ENCODE measurements around the gene MYO9B. TPM values are rescaled to one million over a fixed set of nuclear protein-coding genes. Genes with fewer than 3 reads are reported as not detected.

Gene MYO9B
- total RNA-seq, 1 experiment from 2014 or later, result 74.6 TPM

DNA sequence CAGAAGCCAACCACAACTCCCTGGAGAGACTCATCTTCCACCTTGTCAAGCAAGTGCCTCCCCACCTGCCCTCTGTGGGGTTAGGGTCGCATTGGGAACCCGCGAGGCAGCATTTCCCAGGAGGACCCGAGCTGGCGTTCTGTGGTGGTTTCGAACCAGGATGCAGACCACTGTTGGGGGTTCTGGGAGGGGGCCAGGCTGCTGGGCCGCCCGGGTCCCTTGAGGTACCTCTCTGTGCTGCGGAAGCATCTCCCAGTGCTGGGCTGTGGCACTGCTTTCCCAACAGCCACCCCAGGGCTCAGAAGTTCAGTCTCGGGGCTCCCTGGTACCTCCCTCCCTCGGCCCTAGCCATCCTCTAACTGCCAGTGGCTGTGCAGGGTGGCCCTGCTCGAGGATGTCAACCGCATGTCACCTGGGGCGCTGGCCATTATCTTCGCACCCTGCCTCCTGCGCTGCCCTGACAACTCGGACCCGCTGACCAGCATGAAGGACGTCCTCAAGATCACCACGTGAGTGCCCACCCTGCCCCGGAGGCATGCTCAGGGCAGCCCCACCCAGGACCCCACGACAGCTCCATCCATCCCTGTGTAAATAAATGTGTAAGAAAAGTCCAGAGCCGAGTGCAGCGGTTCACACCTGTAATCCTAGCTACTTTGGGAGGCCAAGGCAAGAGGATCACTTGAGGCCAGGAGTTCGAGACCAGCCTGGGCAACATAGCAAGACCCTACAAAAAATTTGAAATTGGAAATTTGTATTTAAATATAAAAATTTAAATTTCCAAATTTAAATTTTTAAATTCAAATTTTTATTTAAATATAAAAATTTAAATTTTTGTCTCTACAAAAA lies 131.4 kb downstream of the MYO9B start:
- no peak for DNase-seq (ENCODE audit: low read depth, low spot score)
- no peak overlapping the region for H3K27ac ChIP-seq (ENCODE audit: low read depth, low read length)
- H3K79me2 ChIP-seq (ENCODE audit: insufficient read depth, low read length), result no peaks in the 10 kb centered on the region
- H2AFZ ChIP-seq (ENCODE audit: low read depth, low read length, poor library complexity, severe bottlenecking), result no peak overlapping the region
- peaks cover 14 to 17% of the 10 kb centered on the region in 2 experiments; a peak in 3 of 4 replicates for H3K36me3 ChIP-seq (ENCODE audit: control insufficient read depth in 1 of 2, insufficient read depth in 2 of 2, low read length in 2 of 2)
- no peak for ATAC-seq
- H3K9me3 ChIP-seq (ENCODE audit: control insufficient read depth in 1 of 2, insufficient read depth in 1 of 2, low read depth in 1 of 2, low read length in 2 of 2), result no peaks in the 10 kb centered on the region
- H3K4me3 ChIP-seq (replicated peaks in 1 of 2; ENCODE audit: low read depth in 1 of 2, low read length in 2 of 2), result no peak overlapping the region
- intact Hi-C loops (cut with micrococcal nuclease), result no loop called here
- no peak overlapping the region for H3K9ac ChIP-seq (ENCODE audit: low read length)
- TF ChIP-seq POLR2AphosphoS5 (IDR thresholded peaks at IDR 0.05; ENCODE audit: low read depth, low read length), result no peak
- no peak for TF ChIP-seq EGR1 (IDR thresholded peaks at IDR 0.05; ENCODE audit: low read depth)
- TF ChIP-seq ZBTB33 (IDR thresholded peaks at IDR 0.05; ENCODE audit: extremely low read depth, insufficient replicate concordance, low read length), result no peak
- no peak for TF ChIP-seq JUND (IDR thresholded peaks at IDR 0.05)
- TF ChIP-seq, protein P1, sequence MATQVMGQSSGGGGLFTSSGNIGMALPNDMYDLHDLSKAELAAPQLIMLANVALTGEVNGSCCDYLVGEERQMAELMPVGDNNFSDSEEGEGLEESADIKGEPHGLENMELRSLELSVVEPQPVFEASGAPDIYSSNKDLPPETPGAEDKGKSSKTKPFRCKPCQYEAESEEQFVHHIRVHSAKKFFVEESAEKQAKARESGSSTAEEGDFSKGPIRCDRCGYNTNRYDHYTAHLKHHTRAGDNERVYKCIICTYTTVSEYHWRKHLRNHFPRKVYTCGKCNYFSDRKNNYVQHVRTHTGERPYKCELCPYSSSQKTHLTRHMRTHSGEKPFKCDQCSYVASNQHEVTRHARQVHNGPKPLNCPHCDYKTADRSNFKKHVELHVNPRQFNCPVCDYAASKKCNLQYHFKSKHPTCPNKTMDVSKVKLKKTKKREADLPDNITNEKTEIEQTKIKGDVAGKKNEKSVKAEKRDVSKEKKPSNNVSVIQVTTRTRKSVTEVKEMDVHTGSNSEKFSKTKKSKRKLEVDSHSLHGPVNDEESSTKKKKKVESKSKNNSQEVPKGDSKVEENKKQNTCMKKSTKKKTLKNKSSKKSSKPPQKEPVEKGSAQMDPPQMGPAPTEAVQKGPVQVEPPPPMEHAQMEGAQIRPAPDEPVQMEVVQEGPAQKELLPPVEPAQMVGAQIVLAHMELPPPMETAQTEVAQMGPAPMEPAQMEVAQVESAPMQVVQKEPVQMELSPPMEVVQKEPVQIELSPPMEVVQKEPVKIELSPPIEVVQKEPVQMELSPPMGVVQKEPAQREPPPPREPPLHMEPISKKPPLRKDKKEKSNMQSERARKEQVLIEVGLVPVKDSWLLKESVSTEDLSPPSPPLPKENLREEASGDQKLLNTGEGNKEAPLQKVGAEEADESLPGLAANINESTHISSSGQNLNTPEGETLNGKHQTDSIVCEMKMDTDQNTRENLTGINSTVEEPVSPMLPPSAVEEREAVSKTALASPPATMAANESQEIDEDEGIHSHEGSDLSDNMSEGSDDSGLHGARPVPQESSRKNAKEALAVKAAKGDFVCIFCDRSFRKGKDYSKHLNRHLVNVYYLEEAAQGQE (IDR thresholded peaks at IDR 0.05; ENCODE audit: low read depth), result no peak
- TF ChIP-seq YY1 (IDR thresholded peaks at IDR 0.05; ENCODE audit: extremely low read depth, insufficient replicate concordance, low read depth, low read length), result no peak
- TF ChIP-seq RAD21 (IDR thresholded peaks at IDR 0.05; ENCODE audit: low read depth), result no peak
- TF ChIP-seq FOSL1 (IDR thresholded peaks at IDR 0.05; ENCODE audit: low read depth), result no peak
- TF ChIP-seq SP1 (IDR thresholded peaks at IDR 0.05; ENCODE audit: low read depth), result no peak
- no peak for TF ChIP-seq POLR2A (IDR thresholded peaks at IDR 0.05; ENCODE audit: borderline replicate concordance, extremely low read depth, insufficient read depth, insufficient read length)
- TF ChIP-seq ELF1 (IDR thresholded peaks at IDR 0.05; ENCODE audit: borderline replicate concordance, low read depth), result no peak
- no peak for TF ChIP-seq ZNF274 (IDR thresholded peaks at IDR 0.05; ENCODE audit: low read depth, low read length)
- TF ChIP-seq CBX3 (IDR thresholded peaks at IDR 0.05; ENCODE audit: low read depth), result no peak
- no peak for TF ChIP-seq EZH2 (IDR thresholded peaks at IDR 0.05)
- TF ChIP-seq EZH2phosphoT487 (IDR thresholded peaks at IDR 0.05; ENCODE audit: borderline replicate concordance), result no peak
- TF ChIP-seq SIN3A (IDR thresholded peaks at IDR 0.05; ENCODE audit: low read depth), result no peak
- H3K9me2 ChIP-seq (ENCODE audit: insufficient read depth), result no peaks in the 10 kb centered on the region
- BruUV-seq (replicated peaks), result no TSS peak
- RAD21 ChIA-PET (ENCODE audit: low non-redundant PET in 1 of 2, low total read pairs in 2 of 2, uncharacterized antibody in 2 of 2, unreplicated experiment in 2 of 2), result no interaction called here
- H4K20me1 ChIP-seq (ENCODE audit: insufficient read depth), result no peaks in the 10 kb centered on the region
- POLR2A ChIA-PET, result no interaction called here
- no peaks in the 10 kb centered on the region for H3K27me3 ChIP-seq (ENCODE audit: insufficient read depth, low read length)
- H3K4me1 ChIP-seq (ENCODE audit: control insufficient read depth in 1 of 2, insufficient read depth in 2 of 2, low read length in 2 of 2), result peaks cover 10 to 20% of the 10 kb centered on the region in 2 experiments; a peak in 3 of 4 replicates
- H3K4me2 ChIP-seq (ENCODE audit: low read length), result no peak overlapping the region
- CTCF ChIA-PET, result no interaction called here

Measured in HCT116 (cell line).